ENCODE measurements around the gene UBTD2.

DNA sequence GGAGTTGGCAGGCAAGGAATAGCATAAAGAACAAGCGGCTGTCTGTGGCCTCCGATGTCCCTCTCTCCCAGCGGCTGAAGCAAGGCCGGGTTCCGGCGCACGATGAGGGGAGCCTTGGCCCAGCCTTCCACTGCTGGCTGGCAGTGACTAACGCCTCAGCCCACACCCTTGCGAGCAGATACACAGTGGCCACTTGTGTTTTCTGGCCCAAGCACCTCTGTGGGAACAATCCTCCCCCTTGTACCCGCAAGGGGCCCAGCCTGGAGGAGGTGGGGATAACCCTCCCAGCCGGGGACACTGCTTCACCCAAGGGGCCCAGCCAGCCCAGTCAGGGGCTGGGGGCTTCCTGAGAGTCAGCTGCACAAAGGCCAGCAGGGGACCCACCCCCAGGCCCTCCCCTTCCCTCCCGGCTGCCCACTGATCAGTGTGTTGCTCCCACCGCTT lies 118.8 kb downstream of the UBTD2 start:
- TF ChIP-seq, protein P1, sequence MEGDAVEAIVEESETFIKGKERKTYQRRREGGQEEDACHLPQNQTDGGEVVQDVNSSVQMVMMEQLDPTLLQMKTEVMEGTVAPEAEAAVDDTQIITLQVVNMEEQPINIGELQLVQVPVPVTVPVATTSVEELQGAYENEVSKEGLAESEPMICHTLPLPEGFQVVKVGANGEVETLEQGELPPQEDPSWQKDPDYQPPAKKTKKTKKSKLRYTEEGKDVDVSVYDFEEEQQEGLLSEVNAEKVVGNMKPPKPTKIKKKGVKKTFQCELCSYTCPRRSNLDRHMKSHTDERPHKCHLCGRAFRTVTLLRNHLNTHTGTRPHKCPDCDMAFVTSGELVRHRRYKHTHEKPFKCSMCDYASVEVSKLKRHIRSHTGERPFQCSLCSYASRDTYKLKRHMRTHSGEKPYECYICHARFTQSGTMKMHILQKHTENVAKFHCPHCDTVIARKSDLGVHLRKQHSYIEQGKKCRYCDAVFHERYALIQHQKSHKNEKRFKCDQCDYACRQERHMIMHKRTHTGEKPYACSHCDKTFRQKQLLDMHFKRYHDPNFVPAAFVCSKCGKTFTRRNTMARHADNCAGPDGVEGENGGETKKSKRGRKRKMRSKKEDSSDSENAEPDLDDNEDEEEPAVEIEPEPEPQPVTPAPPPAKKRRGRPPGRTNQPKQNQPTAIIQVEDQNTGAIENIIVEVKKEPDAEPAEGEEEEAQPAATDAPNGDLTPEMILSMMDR (IDR thresholded peaks at IDR 0.05): peak in 1 of 5 experiments; percentile 19
- TF ChIP-seq POLR2A (IDR thresholded peaks at IDR 0.05) (no peak), EP300 (IDR thresholded peaks at IDR 0.05) (peak in 1 of 2 donors; percentile 79)

Measured in tibial nerve (tissue), 4 donors.